GDM1 (cell line): ENCODE data around the gene FXR2.
A peak's percentile ranks its signal among the peaks of the same experiment; 100 is the strongest.

Experiments used
- DNase-seq: peaks from one replicate; lab custom pipeline; 2025; lab: John Stamatoyannopoulos, UW

Gene FXR2

DNA sequence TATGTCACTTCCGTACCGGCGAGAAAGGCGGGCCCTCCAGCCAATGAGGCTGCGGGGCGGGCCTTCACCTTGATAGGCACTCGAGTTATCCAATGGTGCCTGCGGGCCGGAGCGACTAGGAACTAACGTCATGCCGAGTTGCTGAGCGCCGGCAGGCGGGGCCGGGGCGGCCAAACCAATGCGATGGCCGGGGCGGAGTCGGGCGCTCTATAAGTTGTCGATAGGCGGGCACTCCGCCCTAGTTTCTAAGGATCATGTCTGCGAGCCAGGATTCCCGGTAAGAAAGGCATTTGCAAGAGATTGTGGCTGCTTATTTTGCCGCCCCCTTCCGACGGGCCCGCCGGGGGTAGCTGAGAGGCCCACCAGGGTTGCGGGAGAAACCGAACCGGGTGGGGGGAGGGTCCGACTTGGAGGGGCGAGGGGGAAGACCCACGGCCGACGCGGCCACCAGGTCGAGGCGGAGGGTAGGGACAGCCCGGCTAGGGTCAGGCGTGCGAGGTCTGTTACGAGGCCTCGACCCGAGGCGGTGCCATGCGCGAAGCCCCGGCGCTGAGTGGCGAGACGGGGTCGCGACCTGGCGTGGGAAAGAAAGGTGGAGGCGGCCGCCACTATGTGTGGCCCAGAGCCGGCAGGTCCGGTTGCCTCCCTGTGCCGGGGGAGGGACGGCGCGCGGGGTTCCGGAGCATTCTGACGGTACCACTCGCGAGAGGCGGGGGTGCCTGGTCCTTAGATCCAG is 41.9 kb downstream of the FXR2 start:
- peak; percentile 100 for DNase-seq

DNA sequence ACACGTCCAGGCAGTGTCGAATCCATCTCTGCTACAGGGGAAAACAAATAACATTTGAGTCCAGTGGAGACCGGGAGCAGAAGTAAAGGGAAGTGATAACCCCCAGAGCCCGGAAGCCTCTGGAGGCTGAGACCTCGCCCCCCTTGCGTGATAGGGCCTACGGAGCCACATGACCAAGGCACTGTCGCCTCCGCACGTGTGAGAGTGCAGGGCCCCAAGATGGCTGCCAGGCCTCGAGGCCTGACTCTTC is 42.4 kb downstream of the FXR2 start:
- no peak for DNase-seq

DNA sequence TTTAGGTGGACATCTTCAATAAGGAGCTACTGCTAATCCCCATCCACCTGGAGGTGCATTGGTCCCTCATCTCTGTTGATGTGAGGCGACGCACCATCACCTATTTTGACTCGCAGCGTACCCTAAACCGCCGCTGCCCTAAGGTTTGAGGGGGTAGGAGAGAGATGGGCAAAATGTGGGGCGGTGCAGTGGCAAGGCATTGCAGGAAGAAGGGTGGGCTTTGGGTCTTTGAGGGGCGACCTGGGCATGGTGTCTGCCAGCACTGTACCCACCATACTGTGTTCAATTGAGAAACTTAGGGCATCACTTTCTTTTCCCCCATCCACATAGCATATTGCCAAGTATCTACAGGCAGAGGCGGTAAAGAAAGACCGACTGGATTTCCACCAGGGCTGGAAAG is 44.3 kb downstream of the FXR2 start:
- DNase-seq, result no peak

DNA sequence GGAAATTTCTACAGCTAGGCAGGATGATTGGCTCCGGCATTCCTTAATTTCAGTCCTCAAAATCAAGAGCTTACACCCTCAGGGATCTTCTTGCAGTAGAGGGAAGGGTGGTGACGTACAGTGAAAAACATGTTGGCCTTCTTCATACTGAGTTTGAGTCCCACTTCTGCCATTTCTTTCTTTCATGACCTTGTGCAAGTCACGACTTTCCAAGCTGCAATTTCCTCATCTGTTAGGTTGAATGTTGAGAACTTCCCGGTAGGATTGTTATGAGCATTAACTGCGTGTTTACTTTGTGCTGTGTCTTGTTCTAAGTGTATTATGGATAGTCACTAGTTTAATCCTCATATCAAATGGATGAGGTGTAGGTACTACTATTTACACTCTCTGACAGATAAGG is 45.1 kb downstream of the FXR2 start:
- no peak for DNase-seq

DNA sequence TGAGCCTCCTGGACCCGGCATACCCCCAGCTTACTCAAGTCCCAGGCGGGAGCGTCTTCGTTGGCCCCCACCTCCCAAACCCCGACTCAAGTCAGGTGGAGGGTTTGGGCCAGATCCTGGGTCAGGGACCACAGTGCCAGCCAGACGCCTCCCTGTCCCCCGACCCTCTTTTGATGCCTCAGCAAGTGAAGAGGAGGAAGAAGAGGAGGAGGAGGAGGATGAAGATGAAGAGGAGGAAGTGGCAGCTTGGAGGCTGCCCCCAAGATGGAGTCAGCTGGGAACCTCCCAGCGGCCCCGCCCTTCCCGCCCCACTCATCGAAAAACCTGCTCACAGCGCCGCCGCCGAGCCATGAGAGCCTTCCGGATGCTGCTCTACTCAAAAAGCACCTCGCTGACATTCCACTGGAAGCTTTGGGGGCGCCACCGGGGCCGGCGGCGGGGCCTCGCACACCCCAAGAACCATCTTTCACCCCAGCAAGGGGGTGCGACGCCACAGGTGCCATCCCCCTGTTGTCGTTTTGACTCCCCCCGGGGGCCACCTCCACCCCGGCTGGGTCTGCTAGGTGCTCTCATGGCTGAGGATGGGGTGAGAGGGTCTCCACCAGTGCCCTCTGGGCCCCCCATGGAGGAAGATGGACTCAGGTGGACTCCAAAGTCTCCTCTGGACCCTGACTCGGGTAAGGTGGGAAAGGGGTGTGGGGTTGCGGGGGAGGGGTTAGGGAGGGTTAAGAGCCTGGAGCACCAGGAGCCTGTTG is 51.4 kb downstream of the FXR2 start:
- no peak for DNase-seq

DNA sequence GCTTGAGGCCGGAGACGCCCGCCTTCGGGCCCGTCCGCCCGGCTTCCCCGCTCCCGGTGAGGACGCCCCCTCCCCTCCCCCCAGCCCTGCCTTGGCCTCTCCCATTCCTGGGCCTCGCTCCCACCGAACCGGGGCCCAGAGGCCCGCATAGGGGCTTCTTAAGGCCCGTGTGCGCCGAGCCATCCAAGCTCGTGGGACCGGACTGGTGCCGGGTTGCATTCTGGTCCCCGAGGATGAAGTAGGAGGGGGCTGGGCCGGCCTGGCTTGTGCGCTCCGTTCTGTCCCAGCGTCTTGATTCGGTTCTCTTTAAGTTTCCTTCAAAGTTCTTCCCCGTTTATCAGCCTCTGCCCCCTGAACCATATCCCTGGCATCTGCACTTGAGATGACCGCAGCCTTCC is 52.5 kb downstream of the FXR2 start:
- no peak for DNase-seq

DNA sequence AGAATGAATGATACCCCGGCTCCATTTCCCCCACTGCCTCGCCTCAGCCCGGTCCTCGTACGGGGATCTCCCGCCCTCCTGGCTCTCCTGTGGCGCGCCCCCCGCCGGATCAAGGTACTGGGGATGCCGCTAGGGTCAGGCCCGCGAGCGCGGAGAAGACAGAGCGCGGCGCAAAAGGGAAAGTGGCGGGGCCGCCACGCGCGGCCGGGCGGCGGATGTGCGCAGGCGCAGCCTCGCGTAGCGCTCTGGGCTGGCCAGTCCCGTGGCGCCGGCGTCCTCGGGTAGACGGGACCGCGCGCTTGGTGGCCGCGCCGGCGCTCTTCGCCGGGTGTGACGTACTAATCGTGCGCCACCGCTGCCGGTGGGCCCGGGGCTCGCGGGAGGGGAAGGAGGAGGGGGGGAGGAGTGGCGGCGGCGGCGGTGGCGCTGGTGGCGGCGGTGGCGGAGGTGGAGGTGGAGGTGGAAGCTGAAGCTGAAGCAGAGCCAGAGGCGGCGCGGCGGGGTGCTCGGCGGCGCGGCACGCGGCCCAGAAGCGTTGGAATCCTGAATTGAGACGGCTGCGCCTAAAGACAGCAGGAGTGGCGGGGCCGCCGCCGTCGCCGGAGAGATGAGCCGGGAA is 53.0 kb downstream of the FXR2 start, which contains the start of gene SENP3:
Gene SENP3, plus strand, starts transcription at position 331 of the 619 bp plus-strand sequence. CDS start 1,158 bp downstream, outside the sequence.
- DNase-seq, result peak; percentile 87

DNA sequence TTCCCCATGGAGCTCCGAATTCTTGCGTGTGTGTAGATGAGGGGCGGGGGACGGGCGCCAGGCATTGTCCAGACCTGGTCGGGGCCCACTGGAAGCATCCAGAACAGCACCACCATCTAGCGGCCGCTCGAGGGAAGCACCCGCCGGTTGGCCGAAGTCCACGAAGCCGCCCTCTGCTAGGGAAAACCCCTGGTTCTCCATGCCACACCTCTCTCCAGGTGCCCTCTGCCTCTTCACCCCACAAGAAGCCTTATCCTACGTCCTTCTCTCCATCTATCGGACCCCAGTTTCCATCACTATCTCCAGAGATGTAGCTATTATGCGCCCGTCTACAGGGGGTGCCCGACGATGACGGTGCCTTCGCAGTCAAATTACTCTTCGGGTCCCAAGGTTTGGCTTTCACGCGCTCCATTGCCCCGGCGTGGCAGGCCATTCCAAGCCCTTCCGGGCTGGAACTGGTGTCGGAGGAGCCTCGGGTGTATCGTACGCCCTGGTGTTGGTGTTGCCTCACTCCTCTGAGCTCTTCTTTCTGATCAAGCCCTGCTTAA is 53.6 kb downstream of the FXR2 start:
- peak; percentile 68 for DNase-seq

DNA sequence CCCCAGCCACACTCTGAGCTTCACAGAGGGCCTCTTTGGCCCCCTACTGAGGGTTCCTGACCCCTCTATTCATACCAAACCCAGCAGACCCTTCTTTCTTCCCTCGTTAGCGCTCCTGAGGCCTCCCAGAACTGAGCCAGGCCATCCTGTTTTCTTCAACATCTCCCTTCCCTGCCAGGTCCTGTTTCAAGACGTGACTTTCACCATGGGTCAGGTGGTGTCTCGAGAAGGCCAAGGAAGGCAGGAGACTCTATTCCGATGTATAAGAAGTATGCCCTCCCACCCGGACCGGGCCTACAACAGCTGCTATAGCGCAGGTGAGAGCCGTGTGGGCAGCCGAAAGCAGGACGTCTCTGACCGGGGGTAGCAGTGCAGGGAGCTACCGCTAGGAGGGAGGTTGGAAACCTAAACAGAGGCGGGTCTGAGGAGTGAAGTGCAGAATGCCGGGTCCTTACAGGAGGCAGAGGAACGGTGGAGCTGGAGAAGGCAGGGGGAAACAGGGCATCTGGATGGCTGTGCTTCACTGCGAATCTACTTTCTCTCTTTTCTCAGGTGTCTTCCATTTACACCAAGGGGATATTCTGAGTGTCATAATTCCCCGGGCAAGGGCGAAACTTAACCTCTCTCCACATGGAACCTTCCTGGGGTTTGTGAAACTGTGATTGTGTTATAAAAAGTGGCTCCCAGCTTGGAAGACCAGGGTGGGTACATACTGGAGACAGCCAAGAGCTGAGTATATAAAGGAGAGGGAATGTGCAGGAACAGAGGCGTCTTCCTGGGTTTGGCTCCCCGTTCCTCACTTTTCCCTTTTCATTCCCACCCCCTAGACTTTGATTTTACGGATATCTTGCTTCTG is 54.3 kb downstream of the FXR2 start:
- DNase-seq, result no peak

DNA sequence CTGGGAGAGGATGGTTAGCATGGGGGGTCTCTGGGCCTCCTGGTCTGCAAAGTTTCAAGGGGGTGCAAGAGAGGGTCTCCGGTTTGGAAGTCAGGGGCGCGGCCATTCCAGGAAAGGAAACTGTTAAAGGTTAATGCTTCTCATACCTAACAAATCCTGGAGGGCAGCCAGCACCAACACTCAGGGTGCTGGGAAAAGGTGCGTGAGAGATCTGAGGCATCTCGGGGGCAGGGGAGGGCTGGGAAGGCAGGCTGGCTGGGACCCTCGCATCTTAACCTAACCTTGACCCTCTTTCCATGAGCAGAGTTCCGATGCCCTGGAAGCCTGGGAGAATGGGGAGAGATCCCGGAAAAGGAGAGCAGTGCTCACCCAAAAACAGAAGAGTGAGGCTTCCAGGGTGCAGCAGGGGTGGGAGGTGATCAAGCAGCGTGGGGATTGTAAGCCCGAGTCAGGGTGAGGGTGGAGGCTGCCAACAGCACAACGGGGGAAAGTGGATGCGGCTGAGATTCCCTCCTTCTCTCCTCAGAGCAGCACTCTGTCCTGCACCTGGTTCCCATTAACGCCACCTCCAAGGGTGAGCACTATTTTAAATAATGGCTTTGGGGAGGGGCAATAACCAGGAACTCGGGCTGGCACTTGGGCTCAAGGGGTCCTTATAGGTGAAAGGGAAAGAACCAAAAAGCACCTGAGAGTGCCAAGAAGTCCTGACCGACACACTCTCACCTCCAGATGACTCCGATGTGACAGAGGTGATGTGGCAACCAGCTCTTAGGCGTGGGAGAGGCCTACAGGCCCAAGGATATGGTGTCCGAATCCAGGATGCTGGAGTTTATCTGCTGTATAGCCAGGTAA is 55.2 kb downstream of the FXR2 start:
- DNase-seq, result no peak

DNA sequence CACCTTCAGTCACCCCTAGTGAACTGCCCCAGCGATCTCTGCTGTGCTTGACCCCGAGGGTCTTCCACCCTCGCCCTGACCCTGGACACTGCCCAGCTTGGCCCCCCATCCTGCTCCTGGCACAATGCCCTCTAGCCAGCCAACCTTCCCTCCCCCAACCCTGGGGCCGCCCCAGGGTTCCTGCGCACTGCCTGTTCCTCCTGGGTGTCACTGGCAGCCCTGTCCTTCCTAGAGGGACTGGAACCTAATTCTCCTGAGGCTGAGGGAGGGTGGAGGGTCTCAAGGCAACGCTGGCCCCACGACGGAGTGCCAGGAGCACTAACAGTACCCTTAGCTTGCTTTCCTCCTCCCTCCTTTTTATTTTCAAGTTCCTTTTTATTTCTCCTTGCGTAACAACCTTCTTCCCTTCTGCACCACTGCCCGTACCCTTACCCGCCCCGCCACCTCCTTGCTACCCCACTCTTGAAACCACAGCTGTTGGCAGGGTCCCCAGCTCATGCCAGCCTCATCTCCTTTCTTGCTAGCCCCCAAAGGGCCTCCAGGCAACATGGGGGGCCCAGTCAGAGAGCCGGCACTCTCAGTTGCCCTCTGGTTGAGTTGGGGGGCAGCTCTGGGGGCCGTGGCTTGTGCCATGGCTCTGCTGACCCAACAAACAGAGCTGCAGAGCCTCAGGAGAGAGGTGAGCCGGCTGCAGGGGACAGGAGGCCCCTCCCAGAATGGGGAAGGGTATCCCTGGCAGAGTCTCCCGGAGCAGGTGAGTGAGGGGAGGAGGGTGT is 56.0 kb downstream of the FXR2 start, which contains the start of gene TNFSF13:
Gene TNFSF13, plus strand, starts transcription at position 207 of the 776 bp plus-strand sequence. Its CDS starts 290 bp downstream, at position 497.
- DNase-seq, result peak; percentile 33

DNA sequence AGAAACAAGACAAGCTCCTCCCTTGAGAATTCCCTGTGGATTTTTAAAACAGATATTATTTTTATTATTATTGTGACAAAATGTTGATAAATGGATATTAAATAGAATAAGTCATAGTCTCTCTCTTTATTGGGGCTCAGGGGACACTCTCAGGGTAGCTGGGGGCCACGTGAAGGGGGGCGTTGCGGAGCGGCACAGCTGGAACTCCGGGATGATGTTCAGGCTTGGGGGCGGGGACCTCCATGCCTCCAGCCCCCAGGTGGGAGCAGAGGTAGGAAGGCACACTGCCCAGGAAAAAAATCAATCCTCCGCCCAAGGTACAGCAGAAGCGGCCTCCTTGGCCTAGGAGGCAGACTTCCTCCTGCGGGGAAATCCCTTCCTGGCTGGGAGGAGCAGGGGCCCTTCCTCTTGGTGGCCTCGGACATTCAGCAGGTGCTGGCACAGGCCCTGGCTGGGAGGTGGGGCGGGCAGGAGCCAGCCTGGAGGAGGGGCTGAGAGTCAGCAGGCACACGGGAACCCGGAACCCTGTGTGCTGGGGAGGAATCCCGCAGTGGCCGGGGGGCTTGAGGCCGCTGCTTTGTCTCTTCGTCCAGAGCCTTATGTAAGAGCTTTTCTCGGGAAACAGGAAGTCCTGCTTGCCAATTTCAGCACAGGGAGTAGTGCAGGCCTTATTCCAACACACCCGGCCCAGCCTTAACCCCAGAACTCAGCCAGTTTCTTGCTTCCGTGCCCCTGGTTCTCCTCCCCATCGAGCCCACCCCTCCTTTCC is 56.7 kb downstream of the FXR2 start:
- DNase-seq, result peak; percentile 85

DNA sequence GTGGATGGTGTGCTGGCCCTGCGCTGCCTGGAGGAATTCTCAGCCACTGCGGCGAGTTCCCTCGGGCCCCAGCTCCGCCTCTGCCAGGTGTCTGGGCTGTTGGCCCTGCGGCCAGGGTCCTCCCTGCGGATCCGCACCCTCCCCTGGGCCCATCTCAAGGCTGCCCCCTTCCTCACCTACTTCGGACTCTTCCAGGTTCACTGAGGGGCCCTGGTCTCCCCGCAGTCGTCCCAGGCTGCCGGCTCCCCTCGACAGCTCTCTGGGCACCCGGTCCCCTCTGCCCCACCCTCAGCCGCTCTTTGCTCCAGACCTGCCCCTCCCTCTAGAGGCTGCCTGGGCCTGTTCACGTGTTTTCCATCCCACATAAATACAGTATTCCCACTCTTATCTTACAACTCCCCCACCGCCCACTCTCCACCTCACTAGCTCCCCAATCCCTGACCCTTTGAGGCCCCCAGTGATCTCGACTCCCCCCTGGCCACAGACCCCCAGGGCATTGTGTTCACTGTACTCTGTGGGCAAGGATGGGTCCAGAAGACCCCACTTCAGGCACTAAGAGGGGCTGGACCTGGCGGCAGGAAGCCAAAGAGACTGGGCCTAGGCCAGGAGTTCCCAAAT is 57.4 kb downstream of the FXR2 start:
- no peak for DNase-seq

DNA sequence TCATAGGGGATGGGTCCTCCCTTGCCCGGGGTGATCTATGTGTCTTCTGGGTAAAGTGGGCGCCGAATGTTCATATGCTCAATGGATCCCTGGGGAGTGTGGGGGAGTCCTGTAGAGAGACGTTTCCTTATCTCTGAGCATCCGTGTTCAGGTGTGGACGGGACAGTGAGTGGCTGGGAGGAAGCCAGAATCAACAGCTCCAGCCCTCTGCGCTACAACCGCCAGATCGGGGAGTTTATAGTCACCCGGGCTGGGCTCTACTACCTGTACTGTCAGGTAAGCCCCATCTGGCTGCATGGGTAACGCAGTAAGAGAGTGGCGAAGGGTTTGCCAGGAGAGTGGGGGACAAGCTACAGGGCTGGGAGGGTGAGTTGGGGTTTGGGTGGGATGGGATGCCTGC is 58.1 kb downstream of the FXR2 start:
- no peak for DNase-seq

DNA sequence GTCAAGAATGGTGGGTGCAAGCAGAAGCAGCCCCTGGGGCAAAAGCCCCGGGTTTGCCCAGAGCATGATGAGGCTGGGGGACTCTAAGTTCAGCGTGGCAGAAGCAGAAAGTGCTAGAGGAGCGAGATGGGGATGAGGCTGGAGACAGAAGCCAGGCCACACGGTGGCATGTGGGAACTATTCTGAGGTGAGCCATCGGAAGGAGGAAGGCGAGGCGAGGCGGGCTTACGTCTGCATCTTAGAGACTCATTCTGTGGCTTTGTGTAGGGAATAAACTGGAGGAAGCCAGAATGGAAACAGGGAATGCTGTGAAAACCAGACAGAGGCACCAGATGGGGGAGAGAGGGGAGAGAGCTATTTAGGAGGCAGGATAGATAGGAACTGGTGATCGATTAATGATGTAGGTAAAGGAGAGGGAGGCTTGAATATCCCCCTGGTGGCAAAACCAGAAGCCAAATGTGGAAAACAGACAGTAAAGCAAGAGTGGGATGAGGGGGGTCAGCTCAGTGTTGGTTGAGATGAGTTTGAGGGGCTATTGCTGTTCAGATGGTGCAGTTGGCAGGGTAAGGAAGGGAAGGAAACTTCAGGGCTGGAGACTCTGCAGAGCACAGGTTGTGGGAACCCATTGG is 59.3 kb downstream of the FXR2 start:
- DNase-seq, result no peak

DNA sequence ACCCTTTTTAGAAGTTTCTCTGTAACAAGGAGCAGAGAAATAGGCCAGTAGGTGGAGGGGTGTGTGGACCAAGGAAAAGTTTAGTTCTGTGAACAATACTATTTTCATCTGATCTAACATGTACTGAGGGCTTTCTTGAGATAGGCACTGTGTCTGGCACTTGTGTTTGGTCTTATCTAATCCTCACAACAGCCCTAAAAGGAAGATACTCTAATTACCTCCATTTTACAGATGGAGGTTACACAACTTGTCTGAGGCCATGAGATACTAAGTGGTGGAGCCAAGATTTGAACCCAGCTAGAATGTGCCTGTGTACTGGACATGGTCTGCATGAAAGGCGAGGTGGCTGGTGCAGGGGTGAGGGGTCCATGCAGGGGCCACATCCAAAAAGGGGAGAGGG is 61.3 kb downstream of the FXR2 start:
- no peak for DNase-seq

DNA sequence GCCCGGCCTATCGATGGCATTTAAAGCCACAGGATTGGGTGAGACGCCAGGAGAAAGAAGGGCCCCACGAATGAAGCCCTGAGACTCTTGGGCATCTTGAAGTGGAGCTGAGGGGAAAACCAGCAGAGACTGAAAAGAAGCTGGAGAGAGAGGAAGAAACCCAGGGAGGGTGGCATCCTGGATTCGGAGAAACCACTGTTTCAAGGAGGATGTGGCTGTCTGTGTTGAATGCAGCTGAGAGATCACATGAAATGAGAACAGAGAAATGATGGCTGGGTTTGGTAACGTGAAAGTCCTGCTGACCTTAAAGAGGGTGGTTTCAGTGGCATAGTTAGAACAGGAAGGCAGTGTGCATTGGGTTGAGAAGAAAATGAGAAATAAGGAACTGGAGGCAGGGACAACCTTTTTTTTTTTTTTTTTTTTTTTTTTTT is 62.1 kb downstream of the FXR2 start:
- DNase-seq, result peak; percentile 80

DNA sequence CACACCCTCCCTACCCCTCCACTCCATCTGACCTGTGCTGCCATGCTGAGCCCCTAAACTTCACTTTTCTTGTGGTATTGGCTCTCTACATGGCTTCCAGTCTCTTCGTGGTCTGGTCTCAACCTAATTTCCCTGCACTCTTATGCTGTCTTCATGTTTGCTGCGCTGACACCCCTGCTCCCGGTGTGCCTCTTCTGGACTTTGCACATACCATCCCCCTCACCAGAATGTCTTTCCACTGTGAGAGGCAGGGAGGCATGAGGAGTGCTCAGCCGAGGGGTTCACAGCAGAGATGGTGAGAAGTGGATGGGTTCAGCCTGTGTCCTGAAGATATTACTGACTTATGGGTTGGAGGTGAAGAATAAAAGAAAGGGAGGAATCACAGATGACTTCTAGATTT is 63.3 kb downstream of the FXR2 start:
- DNase-seq, result no peak
